Natural killer cell (primary cell): Measurements from ENCODE around the gene CACNA1D. TPM values are rescaled to one million over a fixed set of nuclear protein-coding genes. Genes with fewer than 3 reads are reported as not detected.

Experiments used
- ATAC-seq, 3 donors: fragments of 150-1000 bp in 2 of 3; fragments of 200-7000 bp in 1 of 3; cut with Tn5 transposase; 1 replicate in 1 of 3; 2 replicates in 2 of 3; pipeline ENCODE4 v1.10.0; 2021; ENCODE audit warnings: mild to moderate bottlenecking in 2 of 3, moderate library complexity in 2 of 3
- DNase-seq, 2 donors: peaks; one replicate each; pipeline versions ENCODE4 v3.0.0 to v3.0.0-alpha.2; 2013 to 2021; ENCODE audit warnings: mixed read lengths in 1 of 2
- H3K27ac ChIP-seq: one replicate; pipeline ENCODE4 v1.5.1; 2013; ENCODE audit warnings: mild to moderate bottlenecking, low read length
- H3K27me3 ChIP-seq: one replicate; pipeline ENCODE4 v1.6.1; 2013; ENCODE audit warnings: low read length; ENCODE audit not compliant: control insufficient read depth, insufficient read depth
- H3K36me3 ChIP-seq: one replicate; pipeline ENCODE4 v1.6.1; 2013; ENCODE audit warnings: low read length; ENCODE audit not compliant: control insufficient read depth, insufficient read depth
- H3K4me1 ChIP-seq: one replicate; pipeline ENCODE4 v1.6.1; 2013; ENCODE audit warnings: low read length; ENCODE audit not compliant: control insufficient read depth, insufficient read depth
- H3K4me3 ChIP-seq: one replicate; pipeline ENCODE4 v1.5.1; 2013; ENCODE audit warnings: low read length
- H3K9me3 ChIP-seq: one replicate; pipeline ENCODE4 v1.6.1; 2013; ENCODE audit warnings: low read length; ENCODE audit not compliant: control insufficient read depth, insufficient read depth
- H3K27ac Mint-ChIP-seq, 2 donors: one replicate each; pipeline ENCODE4 v1.8.0; 2022; ENCODE audit warnings: mild to moderate bottlenecking in 2 of 2, mixed read lengths in 2 of 2, moderate library complexity in 1 of 2
- H3K27me3 Mint-ChIP-seq, 2 donors: one replicate each; pipeline ENCODE4 v1.8.0; 2022; ENCODE audit warnings: low read depth in 2 of 2, mixed read lengths in 2 of 2
- H3K36me3 Mint-ChIP-seq: one replicate; pipeline ENCODE4 v1.8.0; 2022; ENCODE audit warnings: mixed read lengths
- H3K4me1 Mint-ChIP-seq, 2 donors: one replicate each; pipeline ENCODE4 v1.8.0; 2022; ENCODE audit warnings: mixed read lengths in 2 of 2
- H3K4me3 Mint-ChIP-seq: one replicate; pipeline ENCODE4 v1.8.0; 2022; ENCODE audit warnings: mild to moderate bottlenecking, moderate library complexity, mixed read lengths
- H3K9me3 Mint-ChIP-seq, 2 donors: one replicate each; pipeline ENCODE4 v1.8.0; 2022; ENCODE audit warnings: mixed read lengths in 2 of 2
- WGBS: methylation state at CpG from one replicate; pipeline ENCODE4 v1.1.7; 2013; ENCODE audit warnings: missing lambda C conversion rate; ENCODE audit not compliant: insufficient coverage; 5-methylcytosine and 5-hydroxymethylcytosine counted together
- intact Hi-C: fragments of 100-400 bp; cut with micrococcal nuclease; formaldehyde crosslinking; loops from one replicate; pipeline ENCODE4 v1.14.2; 2022
- total RNA-seq, 4 donors: library from RNA; stranded (reverse); fragments of 120-200 nt in 1 of 4; gene quantifications; one replicate each; pipeline versions ENCODE4 v1.2.3 to v1.2.4, GENCODE V29; 2013 to 2022
- TF ChIP-seq, protein P1 (sequence below): fragments of 200-600 bp; IDR thresholded peaks from one replicate; pipeline ENCODE4 v1.8.0; 2022; ENCODE audit warnings: antibody characterized with exemption

CACNA1D gene
- total RNA-seq, 3 donors from 2014 or later (not counting 1 experiment from before 2014, with no cell fraction given), result 0.54 to 10.1 TPM; not detected in 1

DNA sequence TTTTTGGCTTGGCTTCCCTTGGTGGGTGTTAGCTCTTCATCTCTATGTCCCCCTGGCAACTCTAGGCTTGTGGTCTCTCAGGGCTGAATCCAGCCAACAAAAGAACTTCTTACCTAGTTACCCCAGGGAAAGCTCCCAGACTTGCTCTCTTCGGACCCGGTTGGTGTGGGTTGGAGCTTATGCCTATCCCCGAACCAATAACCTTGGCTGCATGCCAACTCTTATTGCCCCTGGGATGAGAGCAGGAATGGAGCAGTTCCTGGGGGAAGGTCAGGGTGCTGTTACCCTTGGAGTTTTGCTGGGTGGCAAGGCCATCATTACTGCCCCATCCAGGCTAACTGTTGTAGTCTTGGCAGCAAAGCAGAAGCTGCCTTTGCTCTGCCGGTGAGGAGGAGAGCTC is 147.8 kb downstream of the CACNA1D start:
- ATAC-seq (no peak), DNase-seq (no peak)
- no peak overlapping the region for H3K4me3 ChIP-seq
- no peaks in the 10 kb centered on the region for H3K27me3 ChIP-seq
- H3K4me1 ChIP-seq, result no peaks in the 10 kb centered on the region
- Mint-ChIP-seq H3K4me1 (no peaks in the 10 kb centered on the region), H3K27me3 (peaks cover 7 to 21% of the 10 kb centered on the region in 2 donors), H3K4me3 (no peak overlapping the region), H3K36me3 (no peaks in the 10 kb centered on the region), H3K27ac (no peak overlapping the region), H3K9me3 (no peaks in the 10 kb centered on the region)
- no peak overlapping the region for H3K27ac ChIP-seq
- WGBS, result 97% methylated on average over 4 of the region's 4 CpGs
- intact Hi-C loops, result no loop called here
- H3K36me3 ChIP-seq, result no peaks in the 10 kb centered on the region
- TF ChIP-seq, protein P1, sequence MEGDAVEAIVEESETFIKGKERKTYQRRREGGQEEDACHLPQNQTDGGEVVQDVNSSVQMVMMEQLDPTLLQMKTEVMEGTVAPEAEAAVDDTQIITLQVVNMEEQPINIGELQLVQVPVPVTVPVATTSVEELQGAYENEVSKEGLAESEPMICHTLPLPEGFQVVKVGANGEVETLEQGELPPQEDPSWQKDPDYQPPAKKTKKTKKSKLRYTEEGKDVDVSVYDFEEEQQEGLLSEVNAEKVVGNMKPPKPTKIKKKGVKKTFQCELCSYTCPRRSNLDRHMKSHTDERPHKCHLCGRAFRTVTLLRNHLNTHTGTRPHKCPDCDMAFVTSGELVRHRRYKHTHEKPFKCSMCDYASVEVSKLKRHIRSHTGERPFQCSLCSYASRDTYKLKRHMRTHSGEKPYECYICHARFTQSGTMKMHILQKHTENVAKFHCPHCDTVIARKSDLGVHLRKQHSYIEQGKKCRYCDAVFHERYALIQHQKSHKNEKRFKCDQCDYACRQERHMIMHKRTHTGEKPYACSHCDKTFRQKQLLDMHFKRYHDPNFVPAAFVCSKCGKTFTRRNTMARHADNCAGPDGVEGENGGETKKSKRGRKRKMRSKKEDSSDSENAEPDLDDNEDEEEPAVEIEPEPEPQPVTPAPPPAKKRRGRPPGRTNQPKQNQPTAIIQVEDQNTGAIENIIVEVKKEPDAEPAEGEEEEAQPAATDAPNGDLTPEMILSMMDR, result no peak
- no peaks in the 10 kb centered on the region for H3K9me3 ChIP-seq

DNA sequence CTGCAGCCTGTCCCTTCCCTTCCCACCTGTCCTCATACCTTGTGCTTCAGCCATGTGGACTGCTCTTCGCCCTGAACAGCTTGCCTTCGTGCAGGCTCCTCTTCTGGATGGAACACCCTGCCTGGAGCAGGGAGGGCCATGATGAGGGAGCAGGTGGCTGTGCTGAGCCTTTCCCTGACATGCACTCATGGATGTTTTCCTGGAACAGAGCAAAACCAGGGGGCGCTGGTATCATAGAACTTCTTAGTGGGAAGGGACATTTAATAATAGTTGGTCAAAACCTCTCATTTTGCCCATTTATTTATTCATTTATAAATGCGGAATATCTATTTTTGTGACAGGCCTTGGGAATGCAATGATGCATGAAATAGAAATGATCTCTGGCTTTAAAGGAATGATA is 149.3 kb downstream of the CACNA1D start:
- Mint-ChIP-seq H3K4me1 (no peaks in the 10 kb centered on the region), H3K4me3 (no peak overlapping the region), H3K27ac (no peak overlapping the region), H3K9me3 (no peaks in the 10 kb centered on the region), H3K36me3 (no peaks in the 10 kb centered on the region), H3K27me3 (peaks cover 19 to 25% of the 10 kb centered on the region in 2 donors)
- intact Hi-C loops, result no loop called here
- Histone ChIP-seq H3K27me3 (no peaks in the 10 kb centered on the region), H3K27ac (no peak overlapping the region), H3K36me3 (no peaks in the 10 kb centered on the region), H3K4me1 (no peaks in the 10 kb centered on the region), H3K9me3 (no peaks in the 10 kb centered on the region), H3K4me3 (no peak overlapping the region)
- WGBS, result 75% methylated on average over 4 of the region's 4 CpGs
- DNase-seq (no peak), ATAC-seq (no peak)
- TF ChIP-seq, protein P1, result no peak

DNA sequence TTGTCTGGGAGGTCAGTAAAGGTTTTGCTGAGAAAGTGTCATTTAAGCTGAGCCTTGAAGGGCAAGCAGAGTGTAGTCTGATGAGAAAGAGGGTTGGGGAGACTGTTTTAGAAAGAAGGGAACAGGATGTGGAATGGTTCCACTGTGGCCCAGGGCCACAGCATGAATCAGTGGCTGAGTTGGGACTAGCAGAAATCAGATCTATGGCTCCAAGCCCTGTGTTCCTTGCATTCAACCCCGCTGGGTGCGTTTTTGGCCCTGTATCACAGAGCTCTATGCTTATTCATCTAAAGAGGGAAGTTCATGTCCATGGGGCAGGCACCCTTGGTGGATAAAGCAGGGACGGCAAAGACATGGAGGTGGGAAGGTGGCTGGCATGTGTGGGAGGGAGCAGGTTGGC is 151.3 kb downstream of the CACNA1D start:
- H3K9me3 Mint-ChIP-seq, result no peaks in the 10 kb centered on the region
- no peak for ATAC-seq
- WGBS, result 92% methylated on average over 3 of the region's 3 CpGs
- H3K27me3 Mint-ChIP-seq, result peaks cover 25 to 27% of the 10 kb centered on the region in 2 donors
- Histone ChIP-seq H3K36me3 (no peaks in the 10 kb centered on the region), H3K4me3 (no peak overlapping the region), H3K27me3 (no peaks in the 10 kb centered on the region), H3K9me3 (no peaks in the 10 kb centered on the region), H3K4me1 (no peaks in the 10 kb centered on the region), H3K27ac (no peak overlapping the region)
- H3K27ac Mint-ChIP-seq, result no peak overlapping the region
- TF ChIP-seq, protein P1, result no peak
- intact Hi-C loops, result no loop called here
- no peak overlapping the region for H3K4me3 Mint-ChIP-seq
- no peaks in the 10 kb centered on the region for H3K4me1 Mint-ChIP-seq
- no peaks in the 10 kb centered on the region for H3K36me3 Mint-ChIP-seq
- no peak for DNase-seq

DNA sequence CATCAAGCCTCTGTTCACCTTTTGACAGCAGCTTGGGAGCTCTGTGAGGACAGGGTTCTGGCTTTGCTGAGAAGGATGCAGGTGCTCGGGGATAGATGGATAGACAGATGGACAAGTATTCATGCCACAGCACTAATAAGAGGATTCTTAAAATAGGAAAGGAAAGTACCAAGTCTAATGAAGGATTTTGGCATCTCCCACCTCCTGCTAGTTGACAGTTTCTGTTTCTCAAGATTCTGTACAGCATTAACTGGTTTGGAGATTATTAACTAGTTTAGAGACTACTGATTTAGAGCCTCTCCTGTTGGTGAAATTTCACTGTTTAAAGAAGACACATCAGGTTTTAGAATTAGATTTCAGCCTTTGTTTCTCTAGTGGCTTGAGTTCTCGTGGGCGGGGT is 152.3 kb downstream of the CACNA1D start:
- H3K4me3 ChIP-seq, result no peak overlapping the region
- ATAC-seq (no peak), DNase-seq (no peak)
- H3K27ac ChIP-seq, result no peak overlapping the region
- Mint-ChIP-seq H3K27me3 (peaks cover 21 to 25% of the 10 kb centered on the region in 2 donors), H3K9me3 (no peaks in the 10 kb centered on the region), H3K4me3 (no peak overlapping the region), H3K36me3 (no peaks in the 10 kb centered on the region), H3K27ac (no peak overlapping the region), H3K4me1 (no peaks in the 10 kb centered on the region)
- H3K9me3 ChIP-seq, result no peaks in the 10 kb centered on the region
- TF ChIP-seq, protein P1, result no peak
- intact Hi-C loops, result no loop called here
- H3K36me3 ChIP-seq, result no peaks in the 10 kb centered on the region
- WGBS, result 91% methylated on average over 3 of the region's 3 CpGs
- no peaks in the 10 kb centered on the region for H3K27me3 ChIP-seq
- no peaks in the 10 kb centered on the region for H3K4me1 ChIP-seq
